ENCODE data around the gene NDNF. TPM values are rescaled to one million over a fixed set of nuclear protein-coding genes. Genes with fewer than 3 reads are reported as not detected.

The NDNF gene
- total RNA-seq, 3 donors from 2014 or later = 9.0 to 11.8 (median 10.3) TPM

DNA sequence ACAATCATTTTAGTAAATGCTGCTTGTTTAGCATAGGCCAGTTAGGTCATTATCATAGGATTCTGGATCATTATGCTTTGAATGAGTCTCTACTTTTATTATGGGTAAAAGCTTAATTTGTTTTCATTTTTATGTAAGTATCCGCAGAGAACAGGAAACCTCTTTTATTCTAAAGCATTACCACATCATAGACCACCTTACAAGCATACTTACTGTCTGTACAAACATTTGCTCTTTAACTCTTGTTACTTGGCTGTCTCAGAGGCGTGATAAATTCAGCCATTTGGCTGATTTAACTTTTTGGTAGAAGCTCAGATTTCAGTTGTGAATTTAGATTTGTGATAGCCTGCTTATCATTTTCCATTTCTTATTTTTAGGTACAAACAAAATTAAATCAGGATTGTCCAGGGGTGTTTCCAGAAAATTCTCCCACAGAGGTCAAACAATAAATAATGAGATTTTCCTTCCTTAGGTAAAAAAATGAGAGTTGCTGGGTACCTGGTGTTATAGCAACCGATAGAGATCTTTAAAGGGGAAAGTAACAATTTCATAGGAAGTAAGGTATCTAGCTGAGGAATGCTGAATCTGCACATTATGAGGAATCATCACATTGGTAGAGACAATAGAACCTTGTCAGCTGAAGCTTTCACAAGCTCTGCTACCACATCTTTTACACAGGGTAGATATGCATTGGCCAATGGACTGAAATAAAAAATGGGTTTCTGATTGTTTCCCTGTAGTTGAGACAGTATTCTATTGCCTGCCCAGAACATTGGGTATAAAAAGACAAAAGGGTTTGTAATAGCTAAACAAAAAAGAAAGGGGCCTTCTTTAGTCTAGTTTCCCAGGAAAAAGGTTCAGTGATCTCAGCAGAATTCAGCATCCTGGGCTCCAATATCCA lies 62.5 kb downstream of the NDNF start:
- no peak for ATAC-seq
- no peak for TF ChIP-seq CTCF (IDR thresholded peaks at IDR 0.05)
- intact Hi-C loops (cut with DNase I, micrococcal nuclease) = loop anchor here in 1 of 2 donors (5.0 kb wide), 1 partner anchor 858 kb away; no protein-coding TSS in a partner anchor

GRCh38 chr4:121007660-121008059 lies 64.7 kb downstream of the NDNF start:
- H3K4me1 ChIP-seq (ENCODE audit: low read depth) = no peaks in the 10 kb centered on the region
- ATAC-seq = no peak
- intact Hi-C loops (cut with DNase I, micrococcal nuclease) = loop anchor here in 1 of 2 donors (5.0 kb wide), 1 partner anchor 855 kb away; no protein-coding TSS in a partner anchor

More for the DNA sequence above, 62.5 kb downstream of the NDNF start:
- Histone ChIP-seq H3K36me3 (ENCODE audit: low read depth) (no peaks in the 10 kb centered on the region), H3K4me3 (no peak overlapping the region), H3K4me1 (ENCODE audit: low read depth) (no peaks in the 10 kb centered on the region), H3K9me3 (no peaks in the 10 kb centered on the region)
- DNase-seq = no peak

GRCh38 chr4:121003863-121004262 lies 68.5 kb downstream of the NDNF start:
- TF ChIP-seq CTCF (IDR thresholded peaks at IDR 0.05) = no peak
- ATAC-seq (no peak), DNase-seq (no peak)
- Histone ChIP-seq H3K36me3 (ENCODE audit: low read depth) (no peaks in the 10 kb centered on the region), H3K4me1 (ENCODE audit: low read depth) (no peaks in the 10 kb centered on the region), H3K9me3 (no peaks in the 10 kb centered on the region), H3K4me3 (no peak overlapping the region)
- intact Hi-C loops (cut with DNase I, micrococcal nuclease) = no loop called here

More at GRCh38 chr4:121007660-121008059, 64.7 kb downstream of the NDNF start:
- TF ChIP-seq CTCF (IDR thresholded peaks at IDR 0.05) = no peak
- H3K36me3 ChIP-seq (ENCODE audit: low read depth) = no peaks in the 10 kb centered on the region
- no peak for DNase-seq
- no peak overlapping the region for H3K4me3 ChIP-seq
- no peaks in the 10 kb centered on the region for H3K9me3 ChIP-seq

- H3K36me3 ChIP-seq (ENCODE audit: low read depth) = no peaks in the 10 kb centered on the region
- H3K4me1 ChIP-seq (ENCODE audit: low read depth) = no peaks in the 10 kb centered on the region
- intact Hi-C loops (cut with DNase I, micrococcal nuclease) = no loop called here
- H3K9me3 ChIP-seq = no peaks in the 10 kb centered on the region
- no peak overlapping the region for H3K4me3 ChIP-seq
- no peak for TF ChIP-seq CTCF (IDR thresholded peaks at IDR 0.05)
- DNase-seq (no peak), ATAC-seq (no peak)
Observed at GRCh38 chr4:120995266-120996010, 76.9 kb downstream of the NDNF start.

GRCh38 chr4:120994521-120994920 lies 77.8 kb downstream of the NDNF start:
- ATAC-seq (no peak), DNase-seq (no peak)
- H3K4me1 ChIP-seq (ENCODE audit: low read depth) = no peaks in the 10 kb centered on the region
- H3K36me3 ChIP-seq (ENCODE audit: low read depth) = no peaks in the 10 kb centered on the region
- TF ChIP-seq CTCF (IDR thresholded peaks at IDR 0.05) = no peak
- H3K9me3 ChIP-seq = no peaks in the 10 kb centered on the region
- intact Hi-C loops (cut with DNase I, micrococcal nuclease) = no loop called here
- no peak overlapping the region for H3K4me3 ChIP-seq
